HG03558 (cell line): ENCODE measurements around the gene DNAH1.

Experiments
- ATAC-seq: cut with Tn5 transposase; IDR thresholded peaks from one replicate; pipeline ENCODE4 v1.9.1; 2021; ENCODE audit warnings: moderate number of reproducible peaks; ENCODE audit not compliant: unreplicated experiment; ENCODE audit errors: extremely low read depth

DNAH1 gene

DNA sequence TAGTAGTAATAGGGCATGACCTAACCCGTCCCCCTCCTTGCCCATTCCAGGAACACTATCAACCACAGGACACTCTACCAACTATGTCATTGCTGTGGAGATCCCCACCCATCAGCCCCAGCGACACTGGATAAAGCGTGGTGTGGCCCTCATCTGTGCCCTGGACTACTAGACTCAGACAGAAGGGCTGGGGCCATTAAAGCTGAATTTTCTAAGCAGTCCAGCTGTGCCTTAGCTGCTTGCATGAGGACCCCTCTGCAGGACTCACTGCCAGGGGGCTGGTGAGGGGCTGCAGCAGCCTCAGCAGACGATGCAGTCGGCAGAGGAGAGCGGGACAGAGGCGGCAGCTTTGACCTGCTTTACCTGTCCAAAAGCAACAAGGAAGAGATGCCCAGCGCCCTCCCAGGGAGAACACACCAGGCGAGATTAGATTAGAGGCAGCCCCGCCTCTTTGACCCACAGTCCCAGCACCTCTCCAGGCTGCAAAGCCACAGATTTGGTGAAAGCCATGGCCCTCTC is 84.2 kb downstream of the DNAH1 start:
- ATAC-seq, result no peak

DNA sequence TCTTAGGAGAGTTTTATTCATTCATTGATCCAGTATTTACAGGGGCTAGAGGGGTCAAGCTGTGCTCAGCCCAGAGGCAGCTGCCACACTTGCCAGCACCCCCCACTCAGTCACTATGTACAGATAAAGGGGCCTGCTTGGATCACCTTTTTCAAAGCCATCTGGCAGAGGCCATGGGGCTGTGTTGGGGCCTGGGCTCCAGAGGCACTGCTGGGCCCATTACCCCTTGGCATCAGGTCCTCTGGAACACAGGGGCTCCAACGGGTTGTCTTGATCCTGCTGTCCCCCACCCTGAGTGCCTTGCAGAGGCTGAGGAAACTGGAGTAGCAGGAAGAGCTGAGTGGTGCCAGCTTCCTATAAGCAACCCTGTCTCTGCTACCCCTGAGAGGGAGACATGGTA is 84.9 kb downstream of the DNAH1 start:
- ATAC-seq, result no peak

DNA sequence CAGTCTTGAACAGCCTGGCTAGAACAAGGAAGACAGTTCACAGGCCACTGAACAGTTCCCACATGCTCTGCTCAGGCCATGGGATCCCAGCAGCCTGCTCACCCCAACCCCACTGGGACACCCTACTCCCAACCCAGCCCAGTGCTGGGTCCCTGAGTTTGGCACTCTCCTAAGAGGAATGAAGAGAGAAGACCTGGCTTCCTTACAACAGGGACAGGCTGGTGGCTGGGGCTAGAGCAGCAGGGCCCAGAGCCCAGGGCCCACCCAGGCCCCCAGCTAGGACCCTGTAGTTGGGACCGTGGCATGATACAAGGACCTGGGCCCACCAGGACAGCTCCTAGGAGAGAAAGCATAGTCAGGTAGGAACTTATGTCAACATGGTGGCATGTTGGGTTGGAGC is 85.4 kb downstream of the DNAH1 start:
- no peak for ATAC-seq

DNA sequence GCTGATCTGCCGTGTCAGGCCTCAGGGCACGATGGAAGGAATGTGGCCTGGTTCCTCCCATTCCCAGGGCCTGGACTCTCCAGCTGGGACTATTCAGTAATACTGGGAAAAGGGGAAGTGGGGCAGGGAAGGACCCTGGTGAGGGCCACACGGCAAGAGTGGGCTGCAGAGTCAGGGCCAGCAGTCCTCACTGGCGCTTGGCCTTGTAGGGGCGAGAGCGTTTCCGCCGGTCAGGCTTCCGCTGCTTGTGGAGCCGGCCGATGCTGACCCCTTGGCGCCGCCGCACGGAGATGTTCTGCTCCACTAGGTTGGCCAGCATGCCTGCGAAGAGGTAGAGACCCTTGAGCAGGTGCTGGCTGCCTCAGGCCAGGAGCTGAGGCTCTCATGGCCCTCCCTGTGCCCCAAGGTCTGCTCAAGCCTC is 86.0 kb downstream of the DNAH1 start:
- no peak for ATAC-seq

DNA sequence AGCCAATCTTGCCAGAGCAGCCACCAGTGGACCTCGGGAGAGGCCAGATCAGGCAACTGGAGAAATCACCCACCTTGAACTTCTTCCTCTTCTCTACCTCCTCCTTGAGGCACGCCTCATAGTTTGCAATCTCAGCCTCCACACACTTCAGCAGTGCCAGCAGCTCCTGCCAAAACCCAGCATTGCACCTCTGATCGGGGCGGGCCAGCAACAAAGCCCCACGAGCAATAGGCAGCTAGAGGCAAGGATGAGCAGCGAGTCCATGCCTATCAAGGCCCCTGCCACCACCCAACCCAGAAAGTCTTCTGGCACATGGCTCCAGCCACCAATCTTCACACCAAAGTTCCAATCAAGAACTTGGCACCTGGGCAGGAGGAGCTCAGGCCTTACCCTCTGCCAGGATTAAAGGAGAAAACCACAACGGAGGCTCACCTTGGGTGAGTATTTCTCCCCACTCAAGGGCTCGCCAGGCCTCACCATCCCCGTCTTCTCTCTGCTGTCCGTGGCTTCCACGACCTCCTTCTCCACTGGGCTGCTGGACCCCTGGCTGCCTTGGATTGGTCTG is 86.7 kb downstream of the DNAH1 start:
- no peak for ATAC-seq

DNA sequence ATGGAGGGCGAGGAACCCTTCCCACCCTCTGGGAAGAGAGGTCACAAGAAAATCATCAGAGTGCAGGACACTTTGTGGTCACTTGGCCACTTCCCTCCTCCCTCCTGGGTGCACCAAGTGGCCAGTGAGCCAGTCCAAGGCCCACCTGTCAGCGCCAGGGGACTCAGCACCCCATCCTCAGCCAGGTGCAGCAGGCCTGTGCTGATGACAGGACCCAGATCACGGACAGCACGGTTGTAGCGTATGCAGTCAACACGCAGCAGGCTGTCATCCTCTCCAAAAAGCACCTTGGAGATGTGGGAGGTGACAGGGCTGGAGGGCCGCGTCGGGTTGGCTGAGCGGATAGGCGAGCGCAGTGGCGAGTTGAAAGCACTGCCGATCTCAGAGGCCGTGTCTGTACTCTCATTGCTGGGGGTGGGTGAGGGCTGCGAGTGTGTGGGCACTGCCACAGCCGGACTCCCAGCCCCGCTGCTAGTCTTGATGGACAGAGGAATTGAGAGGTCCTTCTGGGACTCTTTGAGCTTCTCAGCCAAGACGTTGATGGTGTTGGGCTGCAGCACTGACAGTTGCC is 87.2 kb downstream of the DNAH1 start:
- no peak for ATAC-seq

DNA sequence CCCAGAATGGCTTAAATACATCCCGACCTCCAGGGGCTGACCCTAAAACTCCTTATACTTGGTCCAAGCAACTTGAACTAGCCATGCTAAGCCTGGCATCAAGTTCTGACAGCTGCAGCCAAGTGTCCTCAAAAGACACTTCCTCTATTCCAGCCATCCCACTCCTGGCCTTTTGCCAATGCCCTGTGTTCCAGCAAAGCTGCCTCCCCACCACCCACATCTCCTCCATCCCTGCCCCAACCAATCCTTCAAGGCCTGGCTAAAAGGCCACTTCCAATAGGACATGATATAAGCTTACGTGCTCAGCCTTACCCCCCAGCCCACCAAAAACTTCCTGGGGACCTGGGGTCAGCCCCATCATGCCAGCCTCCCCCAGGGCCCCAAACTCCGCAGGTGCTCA is 87.8 kb downstream of the DNAH1 start:
- no peak for ATAC-seq

DNA sequence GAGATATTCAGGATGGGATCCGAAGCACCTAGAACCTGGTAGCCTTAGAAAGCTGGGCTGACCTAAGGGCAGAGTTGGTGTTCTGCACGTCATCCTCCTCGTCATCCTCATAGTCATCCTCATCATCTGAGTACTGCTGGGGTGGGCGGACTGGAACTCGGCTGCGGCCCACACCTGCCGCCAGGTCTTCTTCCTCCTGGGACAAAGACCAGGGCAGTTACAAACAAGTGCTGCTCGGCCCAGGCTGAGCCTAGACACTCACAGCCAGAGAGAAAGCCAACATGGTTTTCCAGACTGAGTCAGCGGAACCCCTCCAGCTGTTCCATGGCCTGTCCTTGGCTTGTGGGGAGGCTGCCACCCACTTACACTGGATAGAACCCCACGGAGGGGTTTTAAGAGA is 88.3 kb downstream of the DNAH1 start:
- no peak for ATAC-seq

DNA sequence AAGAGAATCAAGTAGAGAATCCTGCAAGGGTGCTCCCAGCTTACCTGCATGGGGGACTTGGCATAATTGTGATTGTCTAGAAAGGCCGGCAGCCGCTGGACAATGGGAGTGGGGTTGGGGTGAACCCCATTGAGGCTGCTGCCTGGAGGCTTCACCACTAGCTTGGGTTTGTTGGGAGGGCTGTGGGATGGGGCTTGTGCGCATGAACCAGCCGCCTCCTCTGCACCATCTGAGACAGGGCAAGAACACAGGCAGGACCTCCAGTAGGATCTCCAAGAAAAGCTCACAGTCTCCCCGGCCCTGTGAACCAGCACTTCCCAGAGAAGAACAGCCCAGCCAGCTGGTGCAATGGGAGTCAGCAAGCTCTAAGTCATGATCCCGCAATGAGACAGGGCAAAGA is 88.9 kb downstream of the DNAH1 start:
- ATAC-seq, result no peak

DNA sequence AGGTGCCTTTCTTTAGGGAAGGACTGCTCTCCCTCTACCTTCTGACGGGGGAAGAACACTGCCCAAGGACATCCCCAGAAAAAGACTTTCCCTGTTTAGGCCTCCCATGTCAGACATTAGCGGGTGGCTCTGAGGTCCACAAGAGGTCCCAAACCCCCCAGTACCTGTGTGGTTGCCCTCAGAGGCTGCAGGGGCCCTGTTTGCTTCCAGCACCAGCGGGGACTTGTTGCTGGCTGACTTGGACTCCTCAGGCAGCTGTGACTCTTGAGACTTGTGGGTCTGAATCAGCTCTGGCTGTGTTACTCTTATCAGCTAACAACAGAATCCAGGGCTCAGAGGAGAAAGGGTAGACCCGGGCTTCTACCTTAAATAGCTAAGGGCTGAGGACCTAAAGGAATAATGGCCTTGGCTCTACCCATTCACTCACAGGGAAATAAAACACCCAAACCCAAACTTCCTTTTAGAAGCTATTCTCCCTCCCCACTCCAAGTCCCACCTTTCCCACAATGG is 89.5 kb downstream of the DNAH1 start:
- ATAC-seq, result no peak

DNA sequence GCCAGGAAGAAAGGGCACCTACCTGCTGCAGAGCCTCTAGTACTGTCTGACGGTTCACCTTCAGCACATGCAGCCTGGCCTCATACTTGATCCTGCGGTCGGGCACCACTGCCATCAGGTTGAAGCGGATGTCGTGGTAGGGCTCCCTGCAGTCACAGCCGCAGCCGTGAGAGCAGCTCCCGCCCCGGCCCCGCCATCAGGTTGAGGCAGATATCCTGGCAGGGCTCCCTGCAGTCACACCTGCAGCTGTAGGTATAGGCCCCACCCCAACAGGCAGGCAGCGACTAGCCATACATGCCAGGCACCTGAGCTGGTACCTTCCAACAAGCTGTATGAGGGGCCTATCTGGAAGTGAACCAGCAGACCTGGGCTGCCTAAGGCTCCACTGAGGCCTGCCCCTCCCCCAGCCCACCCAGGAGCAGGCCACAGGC is 90.1 kb downstream of the DNAH1 start:
- ATAC-seq, result no peak

DNA sequence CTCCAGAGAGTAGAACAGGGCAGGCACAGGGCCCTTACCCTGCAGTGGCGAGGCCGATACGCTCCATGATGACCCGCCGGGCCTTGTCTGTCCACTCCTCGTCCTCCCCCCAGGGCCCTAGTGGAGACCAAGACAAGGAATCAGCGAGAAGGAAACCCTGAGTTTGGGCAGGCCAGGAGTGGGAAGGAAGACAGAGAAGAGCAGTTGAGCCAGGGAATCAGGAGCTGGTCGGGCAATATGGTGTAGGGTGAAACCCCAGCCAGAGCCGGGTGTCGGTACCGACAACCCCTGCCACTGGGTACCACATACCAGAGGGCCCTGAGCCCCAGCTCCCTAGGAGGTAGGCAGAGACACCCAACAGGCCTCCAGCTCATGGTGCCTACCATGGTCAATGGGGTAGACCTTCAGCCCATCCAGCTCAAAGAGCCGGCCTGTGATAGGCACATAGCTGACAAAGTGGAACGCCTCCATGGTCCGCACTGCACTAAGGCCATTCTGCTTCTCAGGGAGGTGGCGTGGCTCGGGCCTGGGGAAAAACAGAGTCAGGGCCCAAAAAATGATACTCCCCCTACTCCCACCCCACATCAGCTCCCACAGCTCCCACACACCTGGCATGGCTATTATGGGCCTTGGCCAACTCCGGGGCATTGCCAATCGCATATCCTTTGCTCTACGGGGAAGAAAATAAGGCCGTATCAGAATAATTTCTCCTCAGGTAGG is 90.8 kb downstream of the DNAH1 start:
- no peak for ATAC-seq

DNA sequence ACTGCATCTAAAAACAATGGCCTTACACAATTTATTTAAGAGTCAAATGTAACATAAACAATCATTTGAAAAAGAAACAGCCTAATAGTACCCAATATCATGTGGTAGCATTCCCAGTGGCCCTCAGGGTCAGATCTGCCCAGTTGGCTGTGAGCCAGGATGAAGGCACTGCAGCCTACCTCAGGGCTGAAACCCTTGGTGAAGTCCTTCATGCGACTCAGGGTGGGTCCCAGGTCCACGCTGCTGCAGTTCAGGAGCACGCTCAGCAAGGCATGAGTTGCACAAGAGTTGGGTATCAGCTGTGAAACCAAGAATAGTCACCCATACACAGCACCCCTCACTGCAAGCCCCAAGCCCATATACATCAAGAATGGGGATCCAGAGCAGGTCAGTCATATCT is 91.7 kb downstream of the DNAH1 start:
- ATAC-seq, result no peak

DNA sequence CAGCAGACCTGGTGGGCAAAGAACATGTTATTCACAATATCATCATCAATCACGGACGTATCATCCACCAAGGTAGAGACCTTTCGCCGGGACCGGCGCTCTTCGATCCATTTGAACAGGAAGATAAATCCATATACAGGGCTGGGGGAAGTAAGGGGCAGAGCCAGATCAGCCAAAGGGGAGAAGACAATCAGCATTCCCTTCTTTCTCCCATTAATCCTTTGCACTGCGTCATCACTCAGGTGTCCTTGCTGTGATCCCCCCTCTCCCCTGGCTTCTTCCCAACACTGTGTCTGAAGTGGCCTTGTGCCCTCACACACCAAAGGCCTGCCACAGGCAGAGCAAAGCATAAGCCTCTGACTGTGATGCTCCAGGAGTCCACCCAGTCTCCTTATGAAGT is 92.3 kb downstream of the DNAH1 start:
- ATAC-seq, result no peak

DNA sequence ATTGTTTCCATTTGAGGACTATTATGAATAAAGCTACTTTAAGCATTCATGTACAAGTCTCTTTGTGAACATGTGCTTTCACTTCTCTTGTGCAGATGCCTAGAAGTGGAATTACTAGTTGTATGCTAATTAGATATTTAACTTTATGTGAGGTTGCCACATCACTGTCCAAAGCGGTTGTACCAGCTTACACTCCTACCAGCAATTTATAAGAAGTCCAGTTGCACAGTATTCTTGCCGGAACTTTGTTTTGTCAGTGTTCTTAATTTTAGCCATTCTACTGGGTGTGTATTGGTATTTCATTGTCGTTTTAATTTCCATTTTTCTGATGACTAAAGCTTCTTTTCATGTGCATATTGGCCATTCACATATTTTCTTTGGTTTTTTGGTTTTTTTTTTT is 99.7 kb downstream of the DNAH1 start:
- ATAC-seq, result no peak

DNA sequence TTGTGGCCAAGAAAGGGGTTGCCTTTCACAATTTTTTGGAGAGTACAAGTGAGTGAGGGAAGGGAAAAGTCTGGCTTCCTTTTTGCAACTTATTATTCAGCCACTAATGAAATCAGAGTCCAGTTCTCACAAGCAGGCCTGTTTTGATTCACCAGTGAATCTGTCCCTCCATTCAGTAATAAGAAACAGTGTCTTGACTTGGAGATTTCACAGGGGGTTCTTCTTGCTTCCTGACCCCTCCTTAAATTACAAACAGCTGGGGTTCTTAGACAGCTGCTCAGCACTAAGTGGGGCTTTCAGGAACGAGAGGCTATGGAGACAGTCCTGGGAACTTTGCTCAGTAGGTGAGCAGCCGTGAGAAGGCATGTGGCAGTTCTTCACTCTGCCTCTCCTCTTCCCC is 104.3 kb downstream of the DNAH1 start:
- no peak for ATAC-seq

DNA sequence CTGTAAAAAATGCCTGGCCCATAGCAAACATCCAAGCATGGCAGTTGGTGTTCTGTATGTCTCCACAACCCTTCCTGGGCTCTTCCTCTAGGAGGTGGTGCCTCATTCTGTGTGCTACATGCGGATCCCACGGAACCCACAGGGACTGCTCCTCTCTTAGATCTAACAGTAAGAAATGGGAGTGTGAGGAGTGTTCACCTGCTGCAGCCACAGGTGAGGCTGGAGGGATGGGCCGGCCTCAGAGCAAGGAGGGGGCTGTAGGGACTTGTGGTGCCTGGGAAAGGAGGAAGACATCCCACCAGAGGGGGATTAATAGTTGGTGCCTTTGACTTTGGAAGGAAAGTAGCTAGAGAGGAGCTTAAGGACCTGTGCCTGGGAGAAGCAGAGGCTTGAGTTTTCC is 106.5 kb downstream of the DNAH1 start:
- ATAC-seq, result no peak

DNA sequence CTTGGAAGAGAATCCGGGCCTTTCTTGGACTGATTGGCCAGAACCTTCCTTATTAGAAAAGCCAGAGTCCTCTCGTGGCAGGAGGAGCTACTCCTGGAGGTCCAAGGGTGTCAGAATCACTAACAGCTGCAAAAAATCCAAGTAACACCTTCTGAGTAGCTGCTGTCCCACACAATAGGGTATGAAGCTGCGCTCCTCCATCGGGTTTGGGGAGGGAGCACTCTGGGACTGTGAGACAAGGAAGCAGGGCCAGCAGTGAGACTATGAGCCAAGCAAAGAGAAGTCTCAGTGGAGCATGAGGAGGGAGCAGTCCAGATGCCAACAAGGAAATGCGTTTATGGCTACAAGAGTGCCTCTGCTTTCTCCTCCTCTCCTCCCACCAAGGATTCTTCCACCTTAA is 107.1 kb downstream of the DNAH1 start:
- ATAC-seq, result no peak

DNA sequence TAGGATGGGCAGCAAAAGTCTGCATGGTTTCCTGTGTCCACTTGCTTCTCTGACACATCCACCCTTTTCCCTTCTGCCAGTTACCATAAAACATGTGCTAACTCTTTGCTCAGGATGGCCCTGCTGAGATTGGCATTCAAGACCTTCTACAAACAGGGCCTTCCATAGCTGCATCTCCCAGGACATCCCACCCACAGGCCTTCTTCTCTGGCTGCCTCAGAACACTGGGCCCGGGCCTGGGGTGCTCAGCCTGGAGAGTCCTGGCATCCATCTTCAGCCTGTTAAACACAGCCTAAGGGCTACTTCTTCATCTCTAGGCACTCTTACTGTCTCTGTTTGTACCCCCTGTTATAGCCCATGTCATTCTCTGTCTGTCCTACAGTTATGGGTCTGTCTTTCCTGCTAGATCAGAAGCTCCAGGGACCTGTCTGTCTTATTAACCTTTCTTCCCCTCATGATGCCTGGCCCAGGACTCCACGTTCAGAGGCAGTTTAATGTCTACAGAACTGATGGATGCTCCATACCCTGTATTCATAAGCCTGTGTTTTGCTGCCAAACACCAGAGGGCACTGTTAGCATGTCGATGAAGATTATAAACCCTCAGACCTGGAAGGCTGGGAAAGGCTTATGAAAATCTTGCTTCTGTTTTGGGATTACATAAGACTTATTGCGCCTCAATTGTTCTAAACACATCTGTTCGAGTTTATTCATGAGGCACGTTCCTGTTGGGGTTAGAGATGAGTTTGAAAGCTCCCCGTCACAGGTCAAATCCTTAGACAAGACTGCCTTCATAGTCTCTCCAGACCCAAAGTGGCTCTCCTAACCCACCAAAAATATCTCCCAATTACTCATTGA is 112.3 kb downstream of the DNAH1 start:
- ATAC-seq, result no peak

DNA sequence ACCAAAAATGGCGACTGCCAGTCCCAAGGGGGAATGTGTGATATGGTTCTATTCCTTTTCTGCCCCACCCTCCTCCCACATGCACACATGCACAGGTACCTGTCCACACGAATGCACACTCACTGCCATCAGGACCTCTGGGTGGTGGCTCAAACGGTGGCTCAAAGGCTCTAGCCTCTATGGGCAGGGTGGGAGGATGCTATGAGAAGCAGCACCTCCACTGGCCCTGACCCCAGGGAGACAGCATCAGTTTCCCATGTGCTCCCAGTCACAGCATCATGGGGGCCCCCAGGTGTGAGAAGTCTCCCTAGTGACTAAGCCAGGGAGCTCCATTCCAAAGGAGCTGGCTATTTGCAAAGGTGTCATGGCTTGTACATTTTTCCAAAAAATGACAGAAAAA is 112.9 kb downstream of the DNAH1 start:
- no peak for ATAC-seq
